Measurements from ENCODE around the gene ITGA11.
A peak's percentile ranks its signal among the peaks of the same experiment; 100 is the strongest.

The ITGA11 gene

GRCh38 chr15:68389936-68390817, 41.8 kb downstream of the ITGA11 start:
- DNase-seq (ENCODE audit: low spot score) = no peak

- DNase-seq (ENCODE audit: low spot score) = no peak
Observed at GRCh38 chr15:68389041-68389930, 42.7 kb downstream of the ITGA11 start.

GRCh38 chr15:68387381-68388143, 44.4 kb downstream of the ITGA11 start:
- DNase-seq (ENCODE audit: low spot score) = no peak

- DNase-seq (ENCODE audit: low spot score) = no peak
Observed at GRCh38 chr15:68386587-68387288, 45.2 kb downstream of the ITGA11 start.

GRCh38 chr15:68385671-68386586, 46.0 kb downstream of the ITGA11 start:
- no peak for DNase-seq (ENCODE audit: low spot score)

GRCh38 chr15:68385240-68385561, 46.8 kb downstream of the ITGA11 start:
- DNase-seq (ENCODE audit: low spot score) = no peak

- DNase-seq (ENCODE audit: low spot score) = no peak
Observed at GRCh38 chr15:68384451-68385239, 47.3 kb downstream of the ITGA11 start.

- peak; percentile 45 for DNase-seq (ENCODE audit: low spot score)
Observed at GRCh38 chr15:68383161-68384074, 48.5 kb downstream of the ITGA11 start.

- DNase-seq (ENCODE audit: low spot score) = no peak
Observed at GRCh38 chr15:68382286-68383007, 49.5 kb downstream of the ITGA11 start.

GRCh38 chr15:68380456-68380855, 51.5 kb downstream of the ITGA11 start:
- DNase-seq (ENCODE audit: low spot score) = no peak

GRCh38 chr15:68379759-68380290, 52.1 kb downstream of the ITGA11 start:
- no peak for DNase-seq (ENCODE audit: low spot score)

- no peak for DNase-seq (ENCODE audit: low spot score)
Observed at GRCh38 chr15:68379058-68379758, 52.8 kb downstream of the ITGA11 start.

GRCh38 chr15:68378595-68378994, 53.4 kb downstream of the ITGA11 start:
- no peak for DNase-seq (ENCODE audit: low spot score)

- no peak for DNase-seq (ENCODE audit: low spot score)
Observed at GRCh38 chr15:68377766-68378165, 54.2 kb downstream of the ITGA11 start.

- no peak for DNase-seq (ENCODE audit: low spot score)
Observed at GRCh38 chr15:68376447-68377060, 55.4 kb downstream of the ITGA11 start.

GRCh38 chr15:68375716-68376220, 56.2 kb downstream of the ITGA11 start:
- no peak for DNase-seq (ENCODE audit: low spot score)

Measured in pons (tissue), 1 donor.